Calu3 (cell line): ENCODE measurements around the gene ADCY6. TPM values are rescaled to one million over a fixed set of nuclear protein-coding genes. Genes with fewer than 3 reads are reported as not detected.

Source experiments
- BruUV-seq: library from RNA; stranded (reverse); fragments of 400-500 nt; replicated peaks from 2 replicates; lab custom pipeline; 2021; lab: Mats Ljungman, UMichigan
- CTCF ChIA-PET: fragments of 300-600 bp; sonication (Branson Sonifier 250); formaldehyde crosslinking; loops from one replicate; lab custom pipeline; 2022; ENCODE audit warnings: antibody characterized with exemption; lab: Charles Lee
- DNase-seq: peaks from one replicate; pipeline ENCODE4 v3.0.0; 2022
- H3K27ac Mint-ChIP-seq: one replicate; pipeline ENCODE4 v1.8.0; 2022; ENCODE audit warnings: mixed read lengths; ENCODE audit not compliant: unreplicated experiment
- H3K27me3 Mint-ChIP-seq: one replicate; pipeline ENCODE4 v1.8.0; 2022; ENCODE audit warnings: mixed read lengths; ENCODE audit not compliant: unreplicated experiment
- H3K36me3 Mint-ChIP-seq: one replicate; pipeline ENCODE4 v1.8.0; 2022; ENCODE audit warnings: mild to moderate bottlenecking, moderate library complexity, mixed read lengths; ENCODE audit not compliant: insufficient read depth, unreplicated experiment
- H3K4me1 Mint-ChIP-seq: one replicate; pipeline ENCODE4 v1.8.0; 2022; ENCODE audit warnings: mild to moderate bottlenecking, low read depth, mixed read lengths; ENCODE audit not compliant: unreplicated experiment
- H3K4me3 Mint-ChIP-seq: one replicate; pipeline ENCODE4 v1.8.0; 2022; ENCODE audit warnings: mild to moderate bottlenecking, low read depth, moderate library complexity, mixed read lengths; ENCODE audit not compliant: unreplicated experiment
- H3K9me3 Mint-ChIP-seq: one replicate; pipeline ENCODE4 v1.8.0; 2022; ENCODE audit warnings: low read depth, mixed read lengths; ENCODE audit not compliant: unreplicated experiment
- intact Hi-C: fragments of 100-400 bp; cut with micrococcal nuclease; formaldehyde crosslinking; loops from one replicate; pipeline ENCODE4 v1.10.0; 2022; ENCODE audit not compliant: unreplicated experiment
- total RNA-seq: library from RNA; stranded (reverse); gene quantifications from 2 replicates; pipeline ENCODE4 v1.2.3, GENCODE V29; 2022
- TF ChIP-seq, protein P1 (sequence below): fragments of 200-600 bp; IDR thresholded peaks from one replicate; pipeline ENCODE4 v1.8.0; 2022; ENCODE audit warnings: antibody characterized with exemption; ENCODE audit not compliant: unreplicated experiment

Gene ADCY6
- total RNA-seq, 1 experiment from 2014 or later: 42.9 TPM

DNA sequence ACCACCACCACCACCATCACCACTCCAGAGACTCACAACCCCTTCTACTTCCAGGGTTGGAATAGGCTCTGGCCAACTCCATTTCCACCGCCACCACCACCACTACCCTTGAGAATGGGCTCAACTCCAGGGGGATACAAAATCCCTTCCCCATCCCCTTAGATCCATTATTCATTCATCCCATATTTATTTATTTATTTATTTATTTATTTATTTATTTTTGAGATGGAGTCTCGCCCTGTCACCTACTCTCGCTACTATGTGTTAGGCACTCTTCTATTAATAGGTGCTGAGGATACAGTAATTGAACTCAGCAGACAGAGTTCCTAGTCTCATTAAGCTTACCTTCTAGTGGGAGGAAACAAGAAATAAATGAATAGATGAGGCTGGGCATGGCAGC is 4.8 kb upstream of the ADCY6 start:
- no peaks in the 10 kb centered on the region for H3K27me3 Mint-ChIP-seq
- TF ChIP-seq, protein P1, sequence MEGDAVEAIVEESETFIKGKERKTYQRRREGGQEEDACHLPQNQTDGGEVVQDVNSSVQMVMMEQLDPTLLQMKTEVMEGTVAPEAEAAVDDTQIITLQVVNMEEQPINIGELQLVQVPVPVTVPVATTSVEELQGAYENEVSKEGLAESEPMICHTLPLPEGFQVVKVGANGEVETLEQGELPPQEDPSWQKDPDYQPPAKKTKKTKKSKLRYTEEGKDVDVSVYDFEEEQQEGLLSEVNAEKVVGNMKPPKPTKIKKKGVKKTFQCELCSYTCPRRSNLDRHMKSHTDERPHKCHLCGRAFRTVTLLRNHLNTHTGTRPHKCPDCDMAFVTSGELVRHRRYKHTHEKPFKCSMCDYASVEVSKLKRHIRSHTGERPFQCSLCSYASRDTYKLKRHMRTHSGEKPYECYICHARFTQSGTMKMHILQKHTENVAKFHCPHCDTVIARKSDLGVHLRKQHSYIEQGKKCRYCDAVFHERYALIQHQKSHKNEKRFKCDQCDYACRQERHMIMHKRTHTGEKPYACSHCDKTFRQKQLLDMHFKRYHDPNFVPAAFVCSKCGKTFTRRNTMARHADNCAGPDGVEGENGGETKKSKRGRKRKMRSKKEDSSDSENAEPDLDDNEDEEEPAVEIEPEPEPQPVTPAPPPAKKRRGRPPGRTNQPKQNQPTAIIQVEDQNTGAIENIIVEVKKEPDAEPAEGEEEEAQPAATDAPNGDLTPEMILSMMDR: no peak
- H3K27ac Mint-ChIP-seq: no peak overlapping the region
- CTCF ChIA-PET: no interaction called here
- peaks cover 15% of the 10 kb centered on the region for H3K4me1 Mint-ChIP-seq
- no peak overlapping the region for H3K4me3 Mint-ChIP-seq
- no TSS peak for BruUV-seq
- no peaks in the 10 kb centered on the region for H3K9me3 Mint-ChIP-seq
- H3K36me3 Mint-ChIP-seq: peaks cover 11% of the 10 kb centered on the region
- intact Hi-C loops: no loop called here
- no peak for DNase-seq

DNA sequence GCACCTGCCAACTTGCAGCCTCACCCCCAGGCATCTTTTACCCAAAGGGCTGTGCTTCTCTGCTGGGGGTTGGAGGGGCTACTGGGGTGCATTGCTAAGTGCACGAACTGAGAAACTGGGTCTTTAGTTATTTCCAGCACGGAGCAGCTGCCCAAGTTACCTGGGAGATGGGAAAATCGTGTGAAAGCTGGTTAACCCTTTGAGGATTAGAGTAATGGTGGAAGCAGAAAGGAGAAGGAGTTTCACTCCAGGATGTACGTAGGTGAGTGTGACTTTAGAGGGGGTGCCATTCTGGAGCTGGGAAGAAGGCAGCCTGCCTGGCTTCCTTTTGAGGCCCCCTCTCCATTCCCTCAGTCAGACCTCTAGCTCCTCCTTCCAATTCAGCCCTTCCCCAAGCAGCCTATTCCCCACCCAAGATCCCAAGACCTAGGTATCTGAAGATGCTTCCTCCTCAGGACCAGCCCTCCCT is 1.0 kb upstream of the ADCY6 start:
- H3K4me3 Mint-ChIP-seq: peak overlapping the region; percentile 97
- peaks cover 19% of the 10 kb centered on the region for H3K4me1 Mint-ChIP-seq
- intact Hi-C loops: no loop called here
- no peak for DNase-seq
- no peaks in the 10 kb centered on the region for H3K9me3 Mint-ChIP-seq
- no TSS peak for BruUV-seq
- H3K27ac Mint-ChIP-seq: peak overlapping the region; percentile 67
- TF ChIP-seq, protein P1: no peak
- no peaks in the 10 kb centered on the region for H3K27me3 Mint-ChIP-seq
- CTCF ChIA-PET: interaction anchor here (0.6 to 1.9 kb wide), 3 partner anchors 25 to 244 kb away, joined by 5 to 7 read pairs (median 7); no protein-coding TSS in a partner anchor
- peaks cover 22% of the 10 kb centered on the region for H3K36me3 Mint-ChIP-seq

DNA sequence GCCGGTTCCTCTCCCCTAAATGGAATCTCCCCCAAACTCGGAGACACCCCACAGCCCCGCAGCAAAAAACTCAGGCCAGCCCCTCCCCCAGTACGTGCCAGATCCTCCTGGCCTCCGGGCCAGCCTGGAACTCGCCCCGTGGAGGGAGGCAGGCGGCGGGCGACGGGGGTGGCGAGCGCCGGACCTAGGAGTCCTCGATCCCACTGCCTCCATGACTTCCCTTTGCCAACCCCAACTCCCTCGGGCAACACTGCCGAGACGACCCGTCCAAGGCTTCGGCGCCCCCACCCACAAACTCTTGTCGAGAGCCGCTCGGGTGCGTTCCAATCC is 400 bp downstream of the ADCY6 start:
- Mint-ChIP-seq H3K4me1 (peaks cover 13% of the 10 kb centered on the region), H3K36me3 (peaks cover 24% of the 10 kb centered on the region), H3K4me3 (peak overlapping the region; percentile 97), H3K27ac (peak overlapping the region; percentile 12), H3K27me3 (no peaks in the 10 kb centered on the region), H3K9me3 (no peaks in the 10 kb centered on the region)
- DNase-seq: no peak
- TF ChIP-seq, protein P1: no peak
- no TSS peak for BruUV-seq
- intact Hi-C loops: no loop called here
- CTCF ChIA-PET: interaction anchor here (0.7 to 1.9 kb wide), 3 partner anchors 22 to 35 kb away, joined by 3 to 10 read pairs (median 5); no protein-coding TSS in a partner anchor

DNA sequence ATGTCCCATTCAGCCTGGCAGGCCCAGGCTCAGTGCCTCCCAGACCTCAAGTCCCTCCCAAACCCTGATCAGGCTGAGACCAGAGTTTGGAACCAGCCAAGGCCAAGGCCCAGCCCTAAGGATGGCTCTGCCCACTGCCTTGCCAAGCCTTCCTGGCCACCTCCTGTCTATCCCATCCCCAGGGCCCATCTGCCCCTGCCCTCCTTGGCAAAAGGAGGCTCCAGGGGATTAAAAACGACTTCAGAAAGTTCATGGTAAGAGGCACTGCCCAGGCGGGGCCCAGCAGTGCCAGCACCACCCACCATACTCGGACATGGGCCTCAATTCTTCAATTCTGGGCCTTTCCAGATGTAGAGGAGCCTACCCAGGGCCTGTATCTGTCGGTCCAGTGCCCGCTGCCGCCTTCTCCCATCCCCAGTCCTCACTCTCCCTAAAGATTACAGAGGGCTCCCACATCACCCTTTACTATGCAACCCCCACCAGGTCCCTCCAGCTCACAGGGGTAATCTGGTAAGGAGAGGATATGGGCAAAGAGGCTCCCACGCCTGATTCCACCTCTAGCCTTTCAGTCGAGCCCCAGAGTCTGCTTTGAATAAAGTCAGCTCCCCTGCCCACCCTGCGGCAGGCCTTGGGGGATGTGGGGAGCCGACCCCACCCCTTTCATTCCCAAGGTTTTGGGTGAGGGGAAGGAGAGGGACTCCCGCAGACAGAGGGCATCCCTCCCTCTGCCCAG is 932 bp downstream of the ADCY6 start:
- no peak for DNase-seq
- Mint-ChIP-seq H3K27ac (peak overlapping the region; percentile 12), H3K4me3 (peak overlapping the region; percentile 97), H3K9me3 (no peaks in the 10 kb centered on the region), H3K4me1 (peaks cover 13% of the 10 kb centered on the region), H3K36me3 (peaks cover 24% of the 10 kb centered on the region), H3K27me3 (no peaks in the 10 kb centered on the region)
- CTCF ChIA-PET: no interaction called here
- TF ChIP-seq, protein P1: no peak
- intact Hi-C loops: no loop called here
- BruUV-seq: no TSS peak
